DOHH2 (cell line): ENCODE measurements around the gene CD160.

Experiments used
- CTCF ChIP-seq: fragments of 200-600 bp; sonication (generic); IDR thresholded peaks from one replicate; pipeline ENCODE4 v1.5.1; 2014; ENCODE audit warnings: antibody characterized with exemption, mild to moderate bottlenecking, low read depth, low read length; ENCODE audit not compliant: poor library complexity, severe bottlenecking
- EZH2phosphoT487 ChIP-seq: fragments of 200-600 bp; sonication (generic); IDR thresholded peaks from 2 replicates; pipeline ENCODE4 v1.6.1; 2017; ENCODE audit warnings: borderline replicate concordance, mild to moderate bottlenecking, antibody characterized with exemption, low read length, moderate library complexity, mixed read lengths

- TF ChIP-seq CTCF, result no peak
- TF ChIP-seq EZH2phosphoT487, result no peak
Measured at GRCh38 chr1:145751491-145752037, 32.3 kb downstream of the CD160 start.
